Natural killer cell (primary cell): ENCODE results near the gene CORIN. TPM values are rescaled to one million over a fixed set of nuclear protein-coding genes. Genes with fewer than 3 reads are reported as not detected.

ENCODE experiments used
- ATAC-seq, 3 donors: fragments of 150-1000 bp in 2 of 3; fragments of 200-7000 bp in 1 of 3; cut with Tn5 transposase; 1 replicate in 1 of 3; 2 replicates in 2 of 3; pipeline ENCODE4 v1.10.0; 2021; ENCODE audit warnings: mild to moderate bottlenecking in 2 of 3, moderate library complexity in 2 of 3
- DNase-seq, 2 donors: peaks; one replicate each; pipeline versions ENCODE4 v3.0.0 to v3.0.0-alpha.2; 2013 to 2021; ENCODE audit warnings: mixed read lengths in 1 of 2
- H3K27ac ChIP-seq: one replicate; pipeline ENCODE4 v1.5.1; 2013; ENCODE audit warnings: mild to moderate bottlenecking, low read length
- H3K27me3 ChIP-seq: one replicate; pipeline ENCODE4 v1.6.1; 2013; ENCODE audit warnings: low read length; ENCODE audit not compliant: control insufficient read depth, insufficient read depth
- H3K36me3 ChIP-seq: one replicate; pipeline ENCODE4 v1.6.1; 2013; ENCODE audit warnings: low read length; ENCODE audit not compliant: control insufficient read depth, insufficient read depth
- H3K4me1 ChIP-seq: one replicate; pipeline ENCODE4 v1.6.1; 2013; ENCODE audit warnings: low read length; ENCODE audit not compliant: control insufficient read depth, insufficient read depth
- H3K4me3 ChIP-seq: one replicate; pipeline ENCODE4 v1.5.1; 2013; ENCODE audit warnings: low read length
- H3K9me3 ChIP-seq: one replicate; pipeline ENCODE4 v1.6.1; 2013; ENCODE audit warnings: low read length; ENCODE audit not compliant: control insufficient read depth, insufficient read depth
- H3K27ac Mint-ChIP-seq, 2 donors: one replicate each; pipeline ENCODE4 v1.8.0; 2022; ENCODE audit warnings: mild to moderate bottlenecking in 2 of 2, mixed read lengths in 2 of 2, moderate library complexity in 1 of 2
- H3K27me3 Mint-ChIP-seq, 2 donors: one replicate each; pipeline ENCODE4 v1.8.0; 2022; ENCODE audit warnings: low read depth in 2 of 2, mixed read lengths in 2 of 2
- H3K36me3 Mint-ChIP-seq: one replicate; pipeline ENCODE4 v1.8.0; 2022; ENCODE audit warnings: mixed read lengths
- H3K4me1 Mint-ChIP-seq, 2 donors: one replicate each; pipeline ENCODE4 v1.8.0; 2022; ENCODE audit warnings: mixed read lengths in 2 of 2
- H3K4me3 Mint-ChIP-seq: one replicate; pipeline ENCODE4 v1.8.0; 2022; ENCODE audit warnings: mild to moderate bottlenecking, moderate library complexity, mixed read lengths
- H3K9me3 Mint-ChIP-seq, 2 donors: one replicate each; pipeline ENCODE4 v1.8.0; 2022; ENCODE audit warnings: mixed read lengths in 2 of 2
- CTCF ChIP-seq: fragments of 200-600 bp; IDR thresholded peaks from one replicate; pipeline ENCODE4 v1.8.0; 2022; ENCODE audit warnings: antibody characterized with exemption
- WGBS: methylation state at CpG from one replicate; pipeline ENCODE4 v1.1.7; 2013; ENCODE audit warnings: missing lambda C conversion rate; ENCODE audit not compliant: insufficient coverage; 5-methylcytosine and 5-hydroxymethylcytosine counted together
- intact Hi-C: fragments of 100-400 bp; cut with micrococcal nuclease; formaldehyde crosslinking; loops from one replicate; pipeline ENCODE4 v1.14.2; 2022
- total RNA-seq, 4 donors: library from RNA; stranded (reverse); fragments of 120-200 nt in 1 of 4; gene quantifications; one replicate each; pipeline versions ENCODE4 v1.2.3 to v1.2.4, GENCODE V29; 2013 to 2022

Gene CORIN
- total RNA-seq, 3 donors from 2014 or later (not counting 1 experiment from before 2014, with no cell fraction given), result 0.78 TPM; not detected in 2

- H3K36me3 Mint-ChIP-seq, result peaks cover 36% of the 10 kb centered on the region
- H3K4me3 ChIP-seq, result no peak overlapping the region
- no peak overlapping the region for H3K27ac ChIP-seq
- no peaks in the 10 kb centered on the region for H3K27me3 Mint-ChIP-seq
- H3K4me1 ChIP-seq, result no peaks in the 10 kb centered on the region
- H3K4me3 Mint-ChIP-seq, result no peak overlapping the region
- H3K9me3 Mint-ChIP-seq, result no peaks in the 10 kb centered on the region
- no peaks in the 10 kb centered on the region for H3K4me1 Mint-ChIP-seq
- peaks cover 48% of the 10 kb centered on the region for H3K36me3 ChIP-seq
- no peak for TF ChIP-seq CTCF
- no peaks in the 10 kb centered on the region for H3K27me3 ChIP-seq
- intact Hi-C loops, result no loop called here
- H3K9me3 ChIP-seq, result no peaks in the 10 kb centered on the region
- DNase-seq, result no peak
- H3K27ac Mint-ChIP-seq, result no peak overlapping the region
- WGBS, result 90% methylated on average over 2 of the region's 3 CpGs
- ATAC-seq, result no peak
Observed at GRCh38 chr4:47876784-47877546, 39.1 kb upstream of the CORIN start.

- Histone ChIP-seq H3K27me3 (no peaks in the 10 kb centered on the region), H3K9me3 (no peaks in the 10 kb centered on the region), H3K27ac (no peak overlapping the region), H3K36me3 (peaks cover 44% of the 10 kb centered on the region), H3K4me3 (no peak overlapping the region), H3K4me1 (no peaks in the 10 kb centered on the region)
- H3K4me1 Mint-ChIP-seq, result no peaks in the 10 kb centered on the region
- H3K4me3 Mint-ChIP-seq, result no peak overlapping the region
- no peak for DNase-seq
- no peak for ATAC-seq
- no peak for TF ChIP-seq CTCF
- no peaks in the 10 kb centered on the region for H3K27me3 Mint-ChIP-seq
- H3K27ac Mint-ChIP-seq, result no peak overlapping the region
- intact Hi-C loops, result no loop called here
- H3K9me3 Mint-ChIP-seq, result no peaks in the 10 kb centered on the region
- peaks cover 36% of the 10 kb centered on the region for H3K36me3 Mint-ChIP-seq
Observed at GRCh38 chr4:47876310-47876709, 38.4 kb upstream of the CORIN start.

GRCh38 chr4:47873877-47874541 lies 36.1 kb upstream of the CORIN start:
- Histone ChIP-seq H3K27ac (no peak overlapping the region), H3K36me3 (peaks cover 40% of the 10 kb centered on the region), H3K27me3 (no peaks in the 10 kb centered on the region), H3K9me3 (no peaks in the 10 kb centered on the region), H3K4me3 (no peak overlapping the region), H3K4me1 (no peaks in the 10 kb centered on the region)
- DNase-seq, result no peak
- Mint-ChIP-seq H3K27me3 (no peaks in the 10 kb centered on the region), H3K9me3 (no peaks in the 10 kb centered on the region), H3K4me3 (no peak overlapping the region), H3K4me1 (no peaks in the 10 kb centered on the region), H3K36me3 (peaks cover 36% of the 10 kb centered on the region), H3K27ac (no peak overlapping the region)
- ATAC-seq, result no peak
- 80% methylated on average over 2 of the region's 3 CpGs for WGBS
- TF ChIP-seq CTCF, result no peak
- intact Hi-C loops, result no loop called here
